ENCODE measurements around the gene RBMS3.

The RBMS3 gene

DNA sequence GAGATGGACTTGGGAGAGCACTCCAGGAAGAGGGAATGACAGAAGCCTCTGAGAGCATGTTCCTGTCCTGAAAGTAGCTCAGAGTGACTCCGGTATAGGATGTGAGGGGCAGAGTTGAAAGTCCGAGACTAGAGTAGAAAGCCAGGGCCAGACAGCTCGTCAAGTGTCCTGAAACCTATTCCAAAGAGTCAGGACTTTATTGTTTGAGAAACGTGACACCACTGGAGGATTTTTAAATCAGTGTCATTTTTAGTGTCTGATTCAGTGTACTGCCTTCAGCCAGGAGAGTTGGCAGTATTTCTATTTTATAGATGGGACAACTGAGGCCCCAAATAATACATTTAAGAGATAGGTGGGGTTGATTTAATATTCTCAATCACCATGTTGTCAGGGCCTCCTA lies 1.6 kb upstream of the RBMS3 start:
- no peak for DNase-seq

GRCh38 chr3:29279806-29280205 lies 1.1 kb upstream of the RBMS3 start:
- DNase-seq: no peak

DNA sequence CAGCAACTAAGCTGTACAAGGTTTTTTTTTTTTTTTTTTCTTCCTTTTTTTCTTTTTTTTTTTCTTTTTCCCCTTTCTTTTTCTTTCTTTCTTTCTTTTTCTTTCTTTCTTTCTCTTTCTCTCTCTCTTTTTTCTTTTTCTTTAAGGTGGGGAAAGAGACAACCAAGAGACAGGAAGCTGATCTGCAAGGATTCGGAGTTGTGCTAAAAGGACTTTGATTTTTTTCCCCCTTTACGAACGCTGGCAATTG lies 148 bp downstream of the RBMS3 start:
- no peak for DNase-seq

GRCh38 chr3:29281344-29282241 lies 722 bp downstream of the RBMS3 start:
- no peak for DNase-seq

GRCh38 chr3:29282427-29283230 lies 1.8 kb downstream of the RBMS3 start:
- no peak for DNase-seq

DNA sequence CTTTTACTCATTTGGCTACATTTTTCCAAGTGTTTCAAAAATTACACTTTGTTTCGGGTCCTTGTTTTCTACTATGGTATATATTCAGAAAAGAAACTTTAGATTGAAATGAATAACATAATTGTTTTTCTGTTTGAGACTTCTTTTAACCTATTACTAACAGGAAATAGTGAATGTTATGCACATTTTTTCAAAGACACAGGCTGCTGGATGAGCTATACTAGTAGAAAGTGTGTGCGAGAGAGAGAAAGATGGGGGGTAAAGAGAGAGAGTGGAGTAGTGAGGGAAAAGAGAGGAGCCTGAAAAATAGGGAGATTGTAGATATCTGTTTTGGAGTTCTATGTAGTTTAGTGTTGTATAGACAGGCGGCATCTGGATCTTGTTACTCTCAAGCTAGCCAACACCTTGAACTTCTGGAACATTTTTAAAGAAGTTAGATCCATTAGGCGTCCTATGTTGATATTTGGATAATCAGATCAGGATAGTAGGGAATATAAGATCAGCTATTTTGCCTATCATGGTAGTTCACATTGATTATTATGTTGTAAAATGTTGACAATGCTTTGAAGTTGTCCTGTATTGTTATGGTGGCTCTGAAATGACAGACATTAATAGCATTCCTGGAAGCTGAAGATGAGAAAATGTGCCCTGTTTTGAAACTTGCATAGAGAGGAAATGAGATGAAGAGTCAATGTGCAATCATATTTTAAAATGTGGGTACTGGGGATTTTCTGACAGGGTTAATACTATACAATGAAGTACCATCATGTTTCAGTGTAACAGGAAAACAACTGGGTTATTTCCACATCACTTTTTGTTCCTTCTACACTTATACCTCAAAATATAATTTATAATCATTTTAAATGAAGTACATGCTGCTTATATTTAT lies 2.6 kb downstream of the RBMS3 start:
- no peak for DNase-seq

DNA sequence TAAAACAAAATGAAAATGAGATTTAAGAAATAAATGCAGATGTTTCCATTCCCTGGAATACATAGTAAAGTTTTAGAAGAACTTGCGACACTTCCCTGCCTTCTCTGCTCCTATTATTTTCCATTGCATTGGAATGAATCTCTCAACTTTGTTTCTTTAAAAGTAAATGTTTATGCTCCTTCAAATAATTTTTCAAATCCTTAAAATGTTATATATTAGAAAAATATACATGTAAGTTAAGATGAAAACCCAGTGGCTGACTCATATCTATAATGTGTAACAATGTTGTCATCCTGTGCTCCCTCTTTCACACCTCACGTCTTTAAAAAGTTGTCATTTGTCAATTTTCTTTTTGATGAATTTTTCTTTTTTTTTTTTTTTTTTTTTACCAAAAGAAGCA lies 3.6 kb downstream of the RBMS3 start:
- DNase-seq: no peak

DNA sequence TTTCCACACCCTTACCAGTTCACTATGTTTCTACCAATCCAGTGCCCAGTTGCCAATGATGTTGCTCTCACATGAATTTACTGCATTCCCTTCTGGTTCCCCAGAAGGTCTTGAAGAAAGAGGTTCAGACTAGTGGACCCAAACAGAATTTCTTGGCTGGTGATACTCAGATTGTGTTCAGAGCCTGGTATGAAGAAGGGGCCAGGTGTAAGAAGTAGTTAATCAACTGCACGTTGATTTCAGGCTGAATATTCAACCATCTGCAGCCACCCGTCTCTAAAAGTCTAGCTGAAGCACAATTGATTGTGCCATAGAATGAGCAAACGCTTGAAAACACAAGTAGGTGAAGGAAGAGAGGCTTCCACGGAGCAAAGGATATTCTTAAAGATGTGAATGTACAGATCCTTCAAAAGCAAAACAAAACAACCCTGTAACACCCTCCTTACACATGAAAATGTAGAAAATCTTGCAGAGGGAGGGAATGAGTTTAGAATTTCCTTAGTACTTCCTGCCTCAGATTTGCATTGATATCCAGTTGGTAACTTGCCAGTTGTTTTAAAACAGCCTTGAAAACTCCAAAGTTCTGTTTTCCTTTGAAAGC lies 4.7 kb downstream of the RBMS3 start:
- DNase-seq: no peak

- no peak for DNase-seq
These were observed 5.8 kb downstream of the RBMS3 start for GRCh38 chr3:29286478-29287240.

DNA sequence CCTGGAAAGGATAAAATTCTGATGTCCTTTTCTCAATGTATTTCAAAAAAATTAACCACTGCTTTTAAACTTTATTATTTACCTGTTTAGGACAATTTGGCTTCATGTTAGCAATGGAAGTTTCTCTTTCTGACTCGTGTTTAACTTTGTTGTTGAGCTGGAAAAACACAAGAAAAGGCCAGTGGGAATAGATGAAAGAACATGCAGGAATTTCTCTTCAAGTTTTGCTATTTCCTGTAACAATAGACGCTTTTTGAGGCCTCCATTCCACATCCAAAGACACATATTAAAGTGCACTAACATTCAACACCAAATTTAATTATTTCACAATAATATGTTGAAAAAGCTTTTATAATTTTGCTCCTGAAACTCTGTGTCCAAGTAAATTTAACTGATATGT lies 9.7 kb downstream of the RBMS3 start:
- DNase-seq: no peak

DNA sequence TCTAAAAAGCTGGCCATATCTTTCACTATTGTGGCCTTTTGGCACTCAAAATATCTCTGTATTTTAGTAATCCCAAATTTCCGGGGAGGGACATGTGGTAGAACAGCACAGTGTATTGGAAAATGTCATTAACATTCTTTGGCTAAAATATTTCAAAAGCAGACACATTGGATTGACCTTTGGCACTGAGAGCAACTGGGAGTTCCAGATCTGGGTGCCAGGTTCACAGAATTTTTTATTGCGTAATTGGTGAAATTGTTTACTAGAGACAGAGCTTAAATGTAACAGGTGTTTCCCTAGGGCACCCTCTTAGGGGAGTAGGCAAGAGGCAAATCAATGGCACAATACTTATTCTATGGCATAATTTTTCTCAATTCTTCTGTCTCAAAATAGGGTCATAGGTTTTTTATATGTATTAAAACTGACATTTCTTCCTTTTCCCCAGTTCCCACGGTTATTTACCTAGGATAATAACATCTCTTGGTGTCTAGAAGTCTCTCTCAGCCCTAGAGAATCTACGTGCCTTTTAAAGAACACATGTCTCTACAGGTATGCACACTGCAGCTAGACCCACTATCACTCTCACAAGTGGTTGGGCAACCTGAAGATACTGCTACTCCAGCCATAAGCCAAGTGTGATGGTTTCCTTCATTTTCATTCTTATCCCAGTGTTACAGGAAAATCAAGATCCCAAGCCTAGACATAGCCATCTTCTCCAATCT lies 10.6 kb downstream of the RBMS3 start:
- DNase-seq: no peak

- no peak for DNase-seq
These were observed 11.1 kb downstream of the RBMS3 start for GRCh38 chr3:29291982-29292363.

GRCh38 chr3:29293421-29293820 lies 12.6 kb downstream of the RBMS3 start:
- no peak for DNase-seq

- DNase-seq: no peak
These were observed 17.1 kb downstream of the RBMS3 start for GRCh38 chr3:29297998-29298397.

- no peak for DNase-seq
These were observed 20.6 kb downstream of the RBMS3 start for GRCh38 chr3:29301332-29302019.

DNA sequence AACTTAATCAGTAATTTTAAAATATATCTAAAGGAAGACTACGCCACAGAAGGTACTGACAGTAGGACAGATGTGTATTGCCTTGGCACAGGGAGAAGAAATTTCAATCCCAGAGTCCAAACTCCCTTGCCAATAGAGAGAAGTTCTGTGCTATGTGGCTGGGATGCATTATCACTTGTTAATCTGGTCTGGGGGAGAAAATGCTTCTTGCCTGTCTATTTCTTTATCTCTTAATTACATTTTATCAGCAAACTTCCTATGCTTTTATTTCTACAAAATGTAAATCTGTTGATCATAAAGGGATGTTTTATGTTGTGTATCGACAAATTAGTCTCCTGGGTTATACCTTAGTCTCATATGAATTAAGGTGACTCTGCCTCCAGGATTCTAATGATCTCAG lies 21.7 kb downstream of the RBMS3 start:
- DNase-seq: no peak

- DNase-seq: no peak
These were observed 26.4 kb downstream of the RBMS3 start for GRCh38 chr3:29307295-29307694.

- no peak for DNase-seq
These were observed 30.0 kb downstream of the RBMS3 start for GRCh38 chr3:29310865-29311264.

DNA sequence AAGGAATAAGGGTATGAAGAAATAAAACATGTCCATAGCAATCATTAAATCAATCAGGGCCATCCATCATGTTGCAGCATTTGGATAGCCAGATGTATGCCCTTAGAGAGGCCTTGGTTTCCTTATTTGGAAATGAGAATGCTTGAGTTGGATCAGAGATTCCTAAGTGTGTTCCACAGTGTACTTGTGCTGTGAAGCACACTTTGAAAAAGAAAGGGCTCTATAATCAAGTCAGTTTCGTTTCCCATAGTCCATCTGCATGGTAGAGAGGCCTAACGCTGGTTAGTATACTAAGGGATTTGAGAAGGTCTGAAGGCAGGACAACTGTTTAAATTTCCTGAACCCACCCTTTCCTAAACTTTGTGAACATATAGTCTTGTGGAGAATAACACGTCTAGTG lies 30.9 kb downstream of the RBMS3 start:
- no peak for DNase-seq

GRCh38 chr3:29312395-29312794 lies 31.5 kb downstream of the RBMS3 start:
- DNase-seq: no peak

- no peak for DNase-seq
These were observed 32.1 kb downstream of the RBMS3 start for GRCh38 chr3:29312960-29313452.

All from DMS79 (cell line).